HFFc6 (cell line): Measurements from ENCODE around the gene GPRC5D. TPM values are rescaled to one million over a fixed set of nuclear protein-coding genes. Genes with fewer than 3 reads are reported as not detected.

Source experiments
- DNase-seq: peaks from one replicate; pipeline ENCODE4 v3.0.0-alpha.2; 2018
- H3K27ac Mint-ChIP-seq: 2 replicates; pipeline ENCODE4 v1.8.0; 2020; ENCODE audit warnings: mild to moderate bottlenecking, mixed read lengths
- H3K27me3 Mint-ChIP-seq: 2 replicates; pipeline ENCODE4 v1.8.0; 2021; ENCODE audit warnings: mild to moderate bottlenecking, moderate library complexity, mixed read lengths; ENCODE audit not compliant: insufficient read depth
- H3K36me3 Mint-ChIP-seq: 2 replicates; pipeline ENCODE4 v1.8.0; 2021; ENCODE audit warnings: low read depth, mixed read lengths
- H3K4me1 Mint-ChIP-seq: 2 replicates; pipeline ENCODE4 v1.8.0; 2020; ENCODE audit warnings: low read depth, mixed read lengths
- H3K4me3 Mint-ChIP-seq: 2 replicates; pipeline ENCODE4 v1.8.0; 2020; ENCODE audit warnings: mild to moderate bottlenecking, moderate library complexity, mixed read lengths
- H3K9me3 Mint-ChIP-seq: 2 replicates; pipeline ENCODE4 v1.8.0; 2020; ENCODE audit warnings: mild to moderate bottlenecking, mixed read lengths
- CTCF ChIP-seq: fragments of 200-600 bp; sonication (generic); IDR thresholded peaks from 2 replicates; pipeline ENCODE4 v1.5.0; 2021; ENCODE audit warnings: antibody characterized with exemption, mild to moderate bottlenecking
- total RNA-seq, 6 experiments: library from RNA; stranded (reverse); fragmentation: NEBNext Ultra II Directional; extraction: Animal tissue kit (Norgen Biotek cat#: 25700); gene quantifications; 2 replicates in 1 of 6; 3 replicates in 5 of 6; pipeline ENCODE4 v1.2.3, GENCODE V29; 2021

GPRC5D gene
- total RNA-seq, 6 experiments from 2014 or later = not detected

- no peak overlapping the region; the same call in 1 of the 2 replicates for H3K4me3 Mint-ChIP-seq
- H3K9me3 Mint-ChIP-seq = no peaks in the 10 kb centered on the region; the same call in 1 of the 2 replicates
- H3K4me1 Mint-ChIP-seq = peaks cover 57% of the 10 kb centered on the region
- peaks cover 12% of the 10 kb centered on the region for H3K27me3 Mint-ChIP-seq
- peak overlapping the region; percentile 59 for H3K27ac Mint-ChIP-seq
- peaks cover 65% of the 10 kb centered on the region for H3K36me3 Mint-ChIP-seq
- no peak for TF ChIP-seq CTCF
- no peak for DNase-seq
Measured at GRCh38 chr12:12908711-12909110, 43.3 kb downstream of the GPRC5D start.

GRCh38 chr12:12908252-12908651, 43.7 kb downstream of the GPRC5D start:
- peaks cover 60% of the 10 kb centered on the region for H3K36me3 Mint-ChIP-seq
- H3K27me3 Mint-ChIP-seq = peaks cover 10% of the 10 kb centered on the region; the same call in 1 of the 2 replicates
- H3K4me1 Mint-ChIP-seq = peaks cover 54% of the 10 kb centered on the region
- no peaks in the 10 kb centered on the region; the same call in 1 of the 2 replicates for H3K9me3 Mint-ChIP-seq
- no peak for DNase-seq
- no peak for TF ChIP-seq CTCF
- peak overlapping the region; percentile 38; the same call in 1 of the 2 replicates for H3K27ac Mint-ChIP-seq
- H3K4me3 Mint-ChIP-seq = no peak overlapping the region

- H3K36me3 Mint-ChIP-seq = peaks cover 55% of the 10 kb centered on the region
- no peak for DNase-seq
- peaks cover 10% of the 10 kb centered on the region; the same call in 1 of the 2 replicates for H3K27me3 Mint-ChIP-seq
- peaks cover 51% of the 10 kb centered on the region for H3K4me1 Mint-ChIP-seq
- TF ChIP-seq CTCF = no peak
- H3K4me3 Mint-ChIP-seq = no peak overlapping the region
- no peak overlapping the region for H3K27ac Mint-ChIP-seq
- no peaks in the 10 kb centered on the region; the same call in 1 of the 2 replicates for H3K9me3 Mint-ChIP-seq
Measured at GRCh38 chr12:12907552-12907951, 44.4 kb downstream of the GPRC5D start.

- Mint-ChIP-seq H3K4me1 (peaks cover 66% of the 10 kb centered on the region), H3K9me3 (no peaks in the 10 kb centered on the region; the same call in 1 of the 2 replicates), H3K27me3 (peaks cover 14% of the 10 kb centered on the region; the same call in 1 of the 2 replicates), H3K4me3 (no peak overlapping the region), H3K36me3 (peaks cover 31% of the 10 kb centered on the region), H3K27ac (no peak overlapping the region)
- no peak for TF ChIP-seq CTCF
- no peak for DNase-seq
Measured at GRCh38 chr12:12903642-12904609, 48.0 kb downstream of the GPRC5D start.

GRCh38 chr12:12902036-12902435, 49.9 kb downstream of the GPRC5D start:
- peaks cover 13% of the 10 kb centered on the region; the same call in 1 of the 2 replicates for H3K27me3 Mint-ChIP-seq
- no peak for TF ChIP-seq CTCF
- H3K9me3 Mint-ChIP-seq = no peaks in the 10 kb centered on the region; the same call in 1 of the 2 replicates
- peaks cover 27% of the 10 kb centered on the region for H3K36me3 Mint-ChIP-seq
- peak overlapping the region; percentile 71 for H3K4me3 Mint-ChIP-seq
- H3K27ac Mint-ChIP-seq = peak overlapping the region; percentile 88
- H3K4me1 Mint-ChIP-seq = peaks cover 78% of the 10 kb centered on the region
- peak; percentile 21 for DNase-seq
